Brain microvascular endothelial cell (primary cell): Measurements from ENCODE around the gene AGMO.

Experiments used
- DNase-seq: peaks from one replicate; pipeline ENCODE4 v3.0.0-alpha.2; 2020
- H3K27ac ChIP-seq: fragments of 250-450 bp; sonication (Bioruptor Pico); 2 replicates; pipeline ENCODE4 v1.5.1; 2020; ENCODE audit warnings: mild to moderate bottlenecking, moderate library complexity
- H3K27me3 ChIP-seq: fragments of 250-450 bp; sonication (Bioruptor Pico); replicated peaks from 2 replicates; pipeline ENCODE4 v1.5.1; 2020; ENCODE audit warnings: mild to moderate bottlenecking
- H3K36me3 ChIP-seq: fragments of 250-450 bp; sonication (Bioruptor Pico); replicated peaks from 2 replicates; pipeline ENCODE4 v1.5.1; 2020; ENCODE audit warnings: mild to moderate bottlenecking
- H3K4me3 ChIP-seq: 2 replicates; pipeline ENCODE4 v1.5.1; 2011; ENCODE audit warnings: low read depth, mild to moderate bottlenecking, control low read depth, low read length, moderate library complexity
- CTCF ChIP-seq: IDR thresholded peaks from 2 replicates; pipeline ENCODE4 v1.5.1; 2011; ENCODE audit warnings: low read depth, mild to moderate bottlenecking, moderate library complexity, low read length, control low read depth, inconsistent platforms; ENCODE audit errors: missing control alignments
- in situ Hi-C: cut with HindIII; loops from 2 replicates; pipeline ENCODE4 v1.10.0; 2017; ENCODE audit warnings: low sequenced_read_pairs, low pct_ligation_motif_present

Gene AGMO

GRCh38 chr7:15284396-15284795 lies 277.4 kb downstream of the AGMO start:
- no peak overlapping the region for H3K27ac ChIP-seq
- TF ChIP-seq CTCF = no peak
- no peaks in the 10 kb centered on the region for H3K36me3 ChIP-seq
- DNase-seq = no peak
- in situ Hi-C loops = no loop called here
- no peaks in the 10 kb centered on the region for H3K27me3 ChIP-seq
- no peak overlapping the region for H3K4me3 ChIP-seq

GRCh38 chr7:15280078-15280733 lies 281.6 kb downstream of the AGMO start:
- in situ Hi-C loops = no loop called here
- Histone ChIP-seq H3K27ac (no peak overlapping the region), H3K36me3 (no peaks in the 10 kb centered on the region), H3K4me3 (no peak overlapping the region), H3K27me3 (no peaks in the 10 kb centered on the region)
- no peak for TF ChIP-seq CTCF
- DNase-seq = no peak

GRCh38 chr7:15279640-15280039 lies 282.2 kb downstream of the AGMO start:
- no peak overlapping the region for H3K4me3 ChIP-seq

GRCh38 chr7:15257689-15258088 lies 304.1 kb downstream of the AGMO start:
- no peak for TF ChIP-seq CTCF
- H3K4me3 ChIP-seq = no peak overlapping the region
- no peaks in the 10 kb centered on the region for H3K36me3 ChIP-seq
- no peaks in the 10 kb centered on the region for H3K27me3 ChIP-seq
- in situ Hi-C loops = no loop called here
- no peak overlapping the region for H3K27ac ChIP-seq
- no peak for DNase-seq

More at GRCh38 chr7:15279640-15280039, 282.2 kb downstream of the AGMO start:
- in situ Hi-C loops = no loop called here
- no peak for TF ChIP-seq CTCF
- DNase-seq = no peak
- no peak overlapping the region for H3K27ac ChIP-seq
- no peaks in the 10 kb centered on the region for H3K27me3 ChIP-seq
- H3K36me3 ChIP-seq = no peaks in the 10 kb centered on the region

- no peak for DNase-seq
- Histone ChIP-seq H3K4me3 (no peak overlapping the region), H3K36me3 (no peaks in the 10 kb centered on the region), H3K27me3 (no peaks in the 10 kb centered on the region), H3K27ac (no peak overlapping the region)
- in situ Hi-C loops = no loop called here
- TF ChIP-seq CTCF = no peak
Measured at GRCh38 chr7:15252181-15252580, 309.6 kb downstream of the AGMO start.

GRCh38 chr7:15248514-15248913 lies 313.3 kb downstream of the AGMO start:
- DNase-seq = no peak
- in situ Hi-C loops = no loop called here
- H3K27ac ChIP-seq = no peak overlapping the region
- TF ChIP-seq CTCF = no peak
- no peaks in the 10 kb centered on the region for H3K36me3 ChIP-seq
- H3K4me3 ChIP-seq = no peak overlapping the region
- H3K27me3 ChIP-seq = no peaks in the 10 kb centered on the region
